Thyroid gland (tissue), 4 donors: ENCODE results near the gene MYBBP1A. TPM values are rescaled to one million over a fixed set of nuclear protein-coding genes. Genes with fewer than 3 reads are reported as not detected.
A peak's percentile ranks its signal among the peaks of the same experiment; 100 is the strongest.

Experiments
- DNase-seq, 2 donors: peaks; one replicate each; pipeline ENCODE4 v3.0.0-alpha.2; 2019
- H3K27ac ChIP-seq, 3 donors: fragments of 200-600 bp; sonication (generic); 1 replicate in 2 of 3; 2 replicates in 1 of 3; pipeline ENCODE4 v1.5.1; 2016 to 2019; ENCODE audit warnings: mild to moderate bottlenecking in 1 of 3, moderate library complexity in 1 of 3
- H3K27me3 ChIP-seq: fragments of 200-600 bp; sonication (generic); one replicate; pipeline ENCODE4 v1.5.1; 2019
- H3K36me3 ChIP-seq, 2 donors: fragments of 200-600 bp; sonication (generic); one replicate each; pipeline ENCODE4 v1.5.1; 2016 to 2019
- H3K4me1 ChIP-seq, 2 donors: fragments of 200-600 bp; sonication (generic); one replicate each; pipeline ENCODE4 v1.5.1; 2017 to 2019
- H3K4me3 ChIP-seq, 3 donors: fragments of 200-600 bp; sonication (generic); replicated peaks in 1 of 3; 1 replicate in 2 of 3; 2 replicates in 1 of 3; pipeline ENCODE4 v1.5.1; 2016; ENCODE audit warnings: mild to moderate bottlenecking in 1 of 3
- H3K9me3 ChIP-seq: fragments of 200-600 bp; sonication (generic); one replicate; pipeline ENCODE4 v1.5.1; 2017
- CTCF ChIP-seq, 6 experiments: fragments of 200-600 bp in 3 of 6; fragments of 450-650 bp in 3 of 6; sonication (generic) in 3 of 6; IDR thresholded peaks; one replicate each; pipeline ENCODE4 v1.5.1; 2016 to 2019; ENCODE audit warnings: antibody characterized with exemption in 6 of 6, mild to moderate bottlenecking in 2 of 6, inconsistent platforms in 1 of 6, moderate library complexity in 1 of 6
- POLR2A ChIP-seq, 2 donors: fragments of 450-650 bp; IDR thresholded peaks; one replicate each; pipeline ENCODE4 v1.6.1; 2017; ENCODE audit warnings: antibody characterized with exemption in 2 of 2, mild to moderate bottlenecking in 2 of 2, moderate library complexity in 1 of 2
- WGBS, 2 donors: methylation state at CpG; one replicate each; pipeline ENCODE4 v1.1.5; 2017; 5-methylcytosine and 5-hydroxymethylcytosine counted together
- intact Hi-C: fragments of 100-400 bp; cut with DNase I; formaldehyde crosslinking; loops from one replicate; pipeline ENCODE4 v1.15.1; 2023
- total RNA-seq, 4 donors: library from RNA; depleted of rRNA; stranded (reverse); fragments of >200 nt; gene quantifications; one replicate each; pipeline ENCODE4 v1.2.3, GENCODE V29; 2016

Gene MYBBP1A
- total RNA-seq, 4 donors from 2014 or later: 23.5 to 50.2 (median 37.6) TPM

- no peak overlapping the region for H3K27ac ChIP-seq
- 68 to 79% methylated on average over 4 of the region's 4 CpGs for WGBS, 2 donors
Measured at GRCh38 chr17:4573115-4573514, 17.9 kb upstream of the MYBBP1A start.

DNA sequence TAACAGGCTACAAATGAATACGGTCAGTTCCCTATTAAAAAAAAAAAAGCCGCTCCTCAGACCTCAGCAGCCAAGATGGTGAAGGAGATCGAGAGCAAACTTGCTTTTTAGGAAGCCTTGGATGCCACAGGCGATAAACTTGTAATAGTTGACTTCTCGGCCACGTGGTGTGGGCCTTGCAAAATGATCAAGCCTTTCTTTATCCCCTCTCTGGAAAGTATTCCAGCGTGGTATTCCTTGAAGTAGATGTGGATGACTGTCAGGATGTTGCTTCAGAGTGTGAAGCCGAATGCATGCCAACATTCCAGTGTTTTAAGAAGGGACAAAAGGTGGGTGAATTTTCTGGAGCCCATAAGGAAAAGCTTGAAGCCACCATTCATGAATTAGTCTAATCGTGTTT lies 16.9 kb upstream of the MYBBP1A start:
- intact Hi-C loops: no loop called here
- TF ChIP-seq CTCF (IDR thresholded peaks at IDR 0.05) (no peak), POLR2A (IDR thresholded peaks at IDR 0.05) (no peak)
- WGBS, 2 donors: 79 to 83% methylated on average over 9 of the region's 9 CpGs
- Histone ChIP-seq H3K36me3 (no peaks in the 10 kb centered on the region), H3K27ac (no peak overlapping the region), H3K27me3 (no peaks in the 10 kb centered on the region), H3K4me3 (no peak overlapping the region), H3K9me3 (no peaks in the 10 kb centered on the region), H3K4me1 (no peaks in the 10 kb centered on the region)
- no peak for DNase-seq

More at GRCh38 chr17:4573115-4573514, 17.9 kb upstream of the MYBBP1A start:
- H3K4me1 ChIP-seq: no peaks in the 10 kb centered on the region
- TF ChIP-seq POLR2A (IDR thresholded peaks at IDR 0.05): no peak
- TF ChIP-seq CTCF (IDR thresholded peaks at IDR 0.05): no peak
- H3K27me3 ChIP-seq: no peaks in the 10 kb centered on the region
- no peaks in the 10 kb centered on the region for H3K36me3 ChIP-seq
- DNase-seq: no peak
- intact Hi-C loops: no loop called here
- H3K4me3 ChIP-seq: no peak overlapping the region
- no peaks in the 10 kb centered on the region for H3K9me3 ChIP-seq

GRCh38 chr17:4569591-4569990 lies 14.4 kb upstream of the MYBBP1A start:
- intact Hi-C loops: loop anchor here (10.0 kb wide), 1 partner anchor 145 kb away; no protein-coding TSS in a partner anchor
- WGBS, 2 donors: 44 to 100% methylated on average over 1 of the region's 1 CpG
- H3K27me3 ChIP-seq: no peaks in the 10 kb centered on the region

GRCh38 chr17:4566785-4567184 lies 11.6 kb upstream of the MYBBP1A start:
- no peaks in the 10 kb centered on the region for H3K9me3 ChIP-seq
- intact Hi-C loops: loop anchor here (10.0 kb wide), 1 partner anchor 142 kb away; no protein-coding TSS in a partner anchor
- no peak overlapping the region for H3K4me3 ChIP-seq
- no peak overlapping the region for H3K27ac ChIP-seq
- peak in 4 of 6 experiments; percentile 22 to 68 (median 47) for TF ChIP-seq CTCF (IDR thresholded peaks at IDR 0.05)
- TF ChIP-seq POLR2A (IDR thresholded peaks at IDR 0.05): no peak
- H3K27me3 ChIP-seq: no peaks in the 10 kb centered on the region
- 17 to 18% methylated on average over 5 of the region's 5 CpGs for WGBS, 2 donors
- no peaks in the 10 kb centered on the region for H3K36me3 ChIP-seq
- no peaks in the 10 kb centered on the region for H3K4me1 ChIP-seq
- peak; percentile 23 to 32 for DNase-seq

More at GRCh38 chr17:4569591-4569990, 14.4 kb upstream of the MYBBP1A start:
- Histone ChIP-seq H3K36me3 (no peaks in the 10 kb centered on the region), H3K4me3 (no peak overlapping the region), H3K4me1 (no peaks in the 10 kb centered on the region), H3K27ac (no peak overlapping the region), H3K9me3 (no peaks in the 10 kb centered on the region)
- no peak for TF ChIP-seq CTCF (IDR thresholded peaks at IDR 0.05)
- no peak for TF ChIP-seq POLR2A (IDR thresholded peaks at IDR 0.05)
- DNase-seq: no peak

- H3K27ac ChIP-seq: no peak overlapping the region
- no peaks in the 10 kb centered on the region for H3K27me3 ChIP-seq
- no peak overlapping the region for H3K4me3 ChIP-seq
- H3K9me3 ChIP-seq: no peaks in the 10 kb centered on the region
- 30 to 32% methylated on average over 16 of the region's 16 CpGs for WGBS, 2 donors
- no peaks in the 10 kb centered on the region for H3K36me3 ChIP-seq
- intact Hi-C loops: loop anchor here (10.0 kb wide), 1 partner anchor 141 kb away; no protein-coding TSS in a partner anchor
- TF ChIP-seq CTCF (IDR thresholded peaks at IDR 0.05) (peak; percentile 51 to 81 (median 57)), POLR2A (IDR thresholded peaks at IDR 0.05) (no peak)
- no peaks in the 10 kb centered on the region for H3K4me1 ChIP-seq
- peak; percentile 51 to 52 for DNase-seq
Measured at GRCh38 chr17:4565209-4566141, 10.3 kb upstream of the MYBBP1A start.
